Measurements from ENCODE around the gene NHERF2.
A peak's percentile ranks its signal among the peaks of the same experiment; 100 is the strongest.

Gene NHERF2

GRCh38 chr16:2082171-2082982 lies 55.7 kb downstream of the NHERF2 start:
- peak; percentile 37 for DNase-seq (ENCODE audit: low read depth)
- TF ChIP-seq CTCF (conservative IDR thresholded peaks at IDR 0.05; ENCODE audit: control insufficient read depth, insufficient read depth, low read depth, low read length) = no peak
- no peak overlapping the region for H3K4me3 ChIP-seq (ENCODE audit: control insufficient read depth, low read depth, low read length)

GRCh38 chr16:2082983-2083364 lies 56.3 kb downstream of the NHERF2 start:
- no peak overlapping the region for H3K4me3 ChIP-seq (ENCODE audit: control insufficient read depth, low read depth, low read length)
- DNase-seq (ENCODE audit: low read depth) = no peak
- TF ChIP-seq CTCF (conservative IDR thresholded peaks at IDR 0.05; ENCODE audit: control insufficient read depth, insufficient read depth, low read depth, low read length) = no peak

GRCh38 chr16:2083409-2083808 lies 56.7 kb downstream of the NHERF2 start:
- no peak for TF ChIP-seq CTCF (conservative IDR thresholded peaks at IDR 0.05; ENCODE audit: control insufficient read depth, insufficient read depth, low read depth, low read length)
- DNase-seq (ENCODE audit: low read depth) = no peak
- H3K4me3 ChIP-seq (ENCODE audit: control insufficient read depth, low read depth, low read length) = no peak overlapping the region

GRCh38 chr16:2083876-2084780 lies 57.4 kb downstream of the NHERF2 start:
- TF ChIP-seq CTCF (conservative IDR thresholded peaks at IDR 0.05; ENCODE audit: control insufficient read depth, insufficient read depth, low read depth, low read length) = no peak
- no peak overlapping the region for H3K4me3 ChIP-seq (ENCODE audit: control insufficient read depth, low read depth, low read length)

GRCh38 chr16:2084895-2085625 lies 58.4 kb downstream of the NHERF2 start:
- no peak for DNase-seq (ENCODE audit: low read depth)
- H3K4me3 ChIP-seq (ENCODE audit: control insufficient read depth, low read depth, low read length) = no peak overlapping the region
- TF ChIP-seq CTCF (conservative IDR thresholded peaks at IDR 0.05; ENCODE audit: control insufficient read depth, insufficient read depth, low read depth, low read length) = no peak

More at GRCh38 chr16:2083876-2084780, 57.4 kb downstream of the NHERF2 start:
- DNase-seq (ENCODE audit: low read depth) = no peak

GRCh38 chr16:2085669-2086068 lies 59.0 kb downstream of the NHERF2 start:
- no peak for TF ChIP-seq CTCF (conservative IDR thresholded peaks at IDR 0.05; ENCODE audit: control insufficient read depth, insufficient read depth, low read depth, low read length)
- H3K4me3 ChIP-seq (ENCODE audit: control insufficient read depth, low read depth, low read length) = no peak overlapping the region
- DNase-seq (ENCODE audit: low read depth) = peak; percentile 29
